B cell (primary cell): Measurements from ENCODE around the gene FKBP2. TPM values are rescaled to one million over a fixed set of nuclear protein-coding genes. Genes with fewer than 3 reads are reported as not detected.

Source experiments
- ATAC-seq: fragments of 200-7000 bp; cut with Tn5 transposase; one replicate; pipeline ENCODE4 v1.10.0; 2021; ENCODE audit warnings: low read depth, mild to moderate bottlenecking, moderate number of reproducible peaks, moderate library complexity
- CTCF ChIA-PET: fragments of 350-600 bp; sonication (Branson Sonifier 250); formaldehyde crosslinking; loops from one replicate; lab custom pipeline; 2021; ENCODE audit warnings: antibody characterized with exemption, inconsistent platforms; lab: Charles Lee
- POLR2A ChIA-PET: fragments of 350-600 bp; sonication (Branson Sonifier 250); formaldehyde crosslinking; loops from one replicate; lab custom pipeline; 2021; ENCODE audit warnings: antibody characterized with exemption; lab: Charles Lee
- DNase-seq: peaks from one replicate; pipeline ENCODE4 v3.0.0; 2013
- H2AFZ ChIP-seq: 2 replicates; pipeline ENCODE4 v1.6.1; 2012; ENCODE audit warnings: mild to moderate bottlenecking, low read depth, low read length; ENCODE audit not compliant: insufficient read depth, poor library complexity, severe bottlenecking
- H3K27ac ChIP-seq, 2 donors: 1 replicate in 1 of 2; 2 replicates in 1 of 2; pipeline ENCODE4 v1.5.1; 2012 to 2013; ENCODE audit warnings: low read length in 2 of 2, mild to moderate bottlenecking in 2 of 2, moderate library complexity in 1 of 2
- H3K27me3 ChIP-seq, 4 experiments: fragments of 200-600 bp in 1 of 4; sonication (generic) in 1 of 4; replicated peaks in 1 of 4; 1 replicate in 2 of 4; 2 replicates in 2 of 4; pipeline versions ENCODE4 v1.6.1 to v1.7.0; 2013 to 2016; ENCODE audit warnings: low read length in 3 of 4, mild to moderate bottlenecking in 2 of 4, mixed read lengths in 1 of 4, moderate library complexity in 1 of 4; ENCODE audit not compliant: insufficient read depth in 4 of 4, control insufficient read depth in 3 of 4; ENCODE audit errors: control extremely low read depth in 1 of 4
- H3K36me3 ChIP-seq, 2 experiments: replicated peaks in 1 of 2; 1 replicate in 1 of 2; 2 replicates in 1 of 2; pipeline versions ENCODE4 v1.6.1 to v1.7.1; 2013; ENCODE audit warnings: low read length in 1 of 2; ENCODE audit not compliant: insufficient read depth in 2 of 2, control insufficient read depth in 1 of 2; ENCODE audit errors: control extremely low read depth in 1 of 2, extremely low read depth in 1 of 2
- H3K4me1 ChIP-seq, 2 donors: fragments of 200-600 bp in 1 of 2; sonication (generic) in 1 of 2; 1 replicate in 1 of 2; 2 replicates in 1 of 2; pipeline versions ENCODE4 v1.5.1 to v1.6.1; 2013 to 2017; ENCODE audit warnings: low read length in 2 of 2; ENCODE audit not compliant: control insufficient read depth in 2 of 2, insufficient read depth in 2 of 2
- H3K4me2 ChIP-seq: replicated peaks from 2 replicates; pipeline ENCODE3; 2012; ENCODE audit warnings: mild to moderate bottlenecking, low read depth, low read length; ENCODE audit not compliant: poor library complexity, severe bottlenecking
- H3K4me3 ChIP-seq, 5 experiments: fragments of 200-600 bp in 1 of 5; sonication (generic) in 1 of 5; 1 replicate in 3 of 5; 2 replicates in 2 of 5; pipeline versions ENCODE4 v1.5.1 to v1.7.0; 2011 to 2016; ENCODE audit warnings: low read length in 4 of 5, mild to moderate bottlenecking in 4 of 5, low read depth in 2 of 5, control low read depth in 1 of 5, moderate library complexity in 1 of 5; ENCODE audit not compliant: insufficient read depth in 1 of 5; ENCODE audit errors: control extremely low read depth in 1 of 5, extremely low read depth in 1 of 5
- H3K79me2 ChIP-seq: fragments of 200-600 bp; sonication (generic); one replicate; pipeline ENCODE4 v1.6.0; 2016; ENCODE audit warnings: low read length; ENCODE audit not compliant: control insufficient read depth, insufficient read depth
- H3K9ac ChIP-seq: fragments of 200-600 bp; sonication (generic); 2 replicates; pipeline ENCODE4 v1.6.1; 2017; ENCODE audit warnings: mild to moderate bottlenecking, low read length, moderate library complexity
- H3K9me3 ChIP-seq, 3 donors: one replicate each; pipeline versions ENCODE4 v1.6.1 to v1.7.1; 2013; ENCODE audit warnings: low read length in 2 of 3; ENCODE audit not compliant: control insufficient read depth in 2 of 3, insufficient read depth in 1 of 3; ENCODE audit errors: control extremely low read depth in 1 of 3
- H4K20me1 ChIP-seq: 2 replicates; pipeline ENCODE4 v1.6.0; 2012; ENCODE audit warnings: mild to moderate bottlenecking, low read length; ENCODE audit not compliant: insufficient read depth, control insufficient read depth, poor library complexity, severe bottlenecking
- H3K27ac Mint-ChIP-seq: one replicate; pipeline ENCODE4 v1.8.0; 2021; ENCODE audit warnings: mixed read lengths
- H3K27me3 Mint-ChIP-seq: one replicate; pipeline ENCODE4 v1.8.0; 2021; ENCODE audit warnings: mixed read lengths
- H3K4me1 Mint-ChIP-seq: one replicate; pipeline ENCODE4 v1.8.0; 2021; ENCODE audit warnings: mixed read lengths
- H3K4me3 Mint-ChIP-seq: one replicate; pipeline ENCODE4 v1.8.0; 2021; ENCODE audit warnings: mixed read lengths
- H3K9me3 Mint-ChIP-seq: one replicate; pipeline ENCODE4 v1.8.0; 2022; ENCODE audit warnings: mixed read lengths; ENCODE audit not compliant: insufficient read depth
- EZH2 ChIP-seq: IDR thresholded peaks from 2 replicates; pipeline ENCODE4 v1.6.1; 2012; ENCODE audit warnings: borderline replicate concordance, low read depth, mild to moderate bottlenecking, moderate library complexity, low read length; ENCODE audit not compliant: insufficient read depth, poor library complexity, severe bottlenecking
- WGBS: methylation state at CpG from one replicate; pipeline ENCODE4 v1.1.5; 2013; ENCODE audit warnings: missing lambda C conversion rate; ENCODE audit not compliant: insufficient coverage; 5-methylcytosine and 5-hydroxymethylcytosine counted together
- intact Hi-C: fragments of 100-400 bp; cut with micrococcal nuclease; formaldehyde crosslinking; loops from one replicate; pipeline ENCODE4 v1.10.0; 2022
- polyA plus RNA-seq: library from polyadenylated mRNA; depleted of rRNA; stranded (reverse); fragments of >200 nt; gene quantifications from 2 replicates; pipeline ENCODE4 v1.2.3, GENCODE V29; 2012
- total RNA-seq, 2 donors: library from RNA; stranded (reverse); fragments of 120-200 nt in 1 of 2; gene quantifications; 1 replicate in 1 of 2; 2 replicates in 1 of 2; pipeline versions ENCODE4 v1.2.3 to v1.2.4, GENCODE V29; 2013 to 2022
- TF ChIP-seq, protein P1 (sequence below): fragments of 200-600 bp; IDR thresholded peaks from one replicate; pipeline ENCODE4 v1.8.0; 2022; ENCODE audit warnings: antibody characterized with exemption, mild to moderate bottlenecking

Gene FKBP2
- total and polyA plus RNA-seq, 2 donors (not counting 1 experiment from before 2014, with no cell fraction given) = 23.7 to 38.2 TPM

DNA sequence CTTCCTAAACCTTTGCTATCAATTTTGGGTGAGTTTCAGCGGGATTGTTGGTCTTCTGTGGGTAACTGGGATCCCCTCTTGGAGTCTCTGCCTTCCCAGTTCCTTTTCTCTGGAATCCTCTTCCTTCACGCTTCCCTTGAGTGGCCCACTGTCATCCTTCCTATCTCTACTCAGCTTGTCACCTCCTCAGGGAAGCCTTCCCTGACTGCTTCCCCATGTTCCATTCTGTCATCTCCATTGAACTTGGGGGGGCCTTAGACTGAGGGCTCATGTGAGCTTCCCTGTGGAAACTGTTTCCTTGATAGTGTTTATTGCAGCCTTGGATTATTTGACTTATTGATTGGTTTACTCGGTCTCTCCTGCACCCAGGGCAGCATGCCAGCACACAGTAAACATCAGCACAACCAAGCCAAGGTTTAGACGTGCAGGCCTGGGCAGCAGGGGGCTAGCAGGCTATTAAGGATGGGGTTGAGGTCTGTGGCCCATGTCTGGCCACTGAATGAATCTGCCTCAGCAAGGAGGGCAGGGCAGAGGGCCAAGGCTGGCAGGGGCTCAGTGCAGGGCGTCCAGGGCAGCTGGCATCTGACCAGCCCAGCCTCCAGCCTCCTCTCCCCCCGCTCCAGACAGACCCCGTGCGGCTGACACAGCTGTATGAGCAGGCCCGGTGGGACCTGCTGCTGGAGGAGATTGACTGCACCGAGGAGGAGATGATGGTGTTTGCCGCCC is 22.1 kb upstream of the FKBP2 start:
- Mint-ChIP-seq H3K27ac (no peak overlapping the region), H3K4me1 (peaks cover 15% of the 10 kb centered on the region), H3K27me3 (no peaks in the 10 kb centered on the region), H3K4me3 (no peak overlapping the region), H3K9me3 (no peaks in the 10 kb centered on the region)
- ChIA-PET CTCF (interaction anchor here (2.1 to 6.9 kb wide), 2 partner anchors 13 to 32 kb away, joined by 8 to 62 read pairs; partner anchors contain the start of genes FERMT3 and PLCB3), POLR2A (interaction anchor here (0.8 to 0.9 kb wide), 2 partner anchors 8 to 13 kb away, joined by 3 to 8 read pairs; no protein-coding TSS in a partner anchor)
- Histone ChIP-seq H3K4me3 (no peak overlapping the region), H3K27ac (peak overlapping the region in 1 of 2 donors; percentile 1), H3K4me1 (peaks cover 3 to 14% of the 10 kb centered on the region in 2 donors), H2AFZ (no peak overlapping the region), H3K27me3 (no peaks in the 10 kb centered on the region), H3K9ac (no peak overlapping the region), H4K20me1 (peaks cover 30% of the 10 kb centered on the region), H3K9me3 (no peaks in the 10 kb centered on the region), H3K36me3 (peaks cover 0 to 56% of the 10 kb centered on the region in 2 experiments), H3K4me2 (no peak overlapping the region), H3K79me2 (peaks cover 20% of the 10 kb centered on the region)
- ATAC-seq (no peak), DNase-seq (no peak)
- intact Hi-C loops = no loop called here
- 95% methylated on average over 6 of the region's 11 CpGs for WGBS
- no peak for TF ChIP-seq EZH2
- TF ChIP-seq, protein P1, sequence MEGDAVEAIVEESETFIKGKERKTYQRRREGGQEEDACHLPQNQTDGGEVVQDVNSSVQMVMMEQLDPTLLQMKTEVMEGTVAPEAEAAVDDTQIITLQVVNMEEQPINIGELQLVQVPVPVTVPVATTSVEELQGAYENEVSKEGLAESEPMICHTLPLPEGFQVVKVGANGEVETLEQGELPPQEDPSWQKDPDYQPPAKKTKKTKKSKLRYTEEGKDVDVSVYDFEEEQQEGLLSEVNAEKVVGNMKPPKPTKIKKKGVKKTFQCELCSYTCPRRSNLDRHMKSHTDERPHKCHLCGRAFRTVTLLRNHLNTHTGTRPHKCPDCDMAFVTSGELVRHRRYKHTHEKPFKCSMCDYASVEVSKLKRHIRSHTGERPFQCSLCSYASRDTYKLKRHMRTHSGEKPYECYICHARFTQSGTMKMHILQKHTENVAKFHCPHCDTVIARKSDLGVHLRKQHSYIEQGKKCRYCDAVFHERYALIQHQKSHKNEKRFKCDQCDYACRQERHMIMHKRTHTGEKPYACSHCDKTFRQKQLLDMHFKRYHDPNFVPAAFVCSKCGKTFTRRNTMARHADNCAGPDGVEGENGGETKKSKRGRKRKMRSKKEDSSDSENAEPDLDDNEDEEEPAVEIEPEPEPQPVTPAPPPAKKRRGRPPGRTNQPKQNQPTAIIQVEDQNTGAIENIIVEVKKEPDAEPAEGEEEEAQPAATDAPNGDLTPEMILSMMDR = no peak

DNA sequence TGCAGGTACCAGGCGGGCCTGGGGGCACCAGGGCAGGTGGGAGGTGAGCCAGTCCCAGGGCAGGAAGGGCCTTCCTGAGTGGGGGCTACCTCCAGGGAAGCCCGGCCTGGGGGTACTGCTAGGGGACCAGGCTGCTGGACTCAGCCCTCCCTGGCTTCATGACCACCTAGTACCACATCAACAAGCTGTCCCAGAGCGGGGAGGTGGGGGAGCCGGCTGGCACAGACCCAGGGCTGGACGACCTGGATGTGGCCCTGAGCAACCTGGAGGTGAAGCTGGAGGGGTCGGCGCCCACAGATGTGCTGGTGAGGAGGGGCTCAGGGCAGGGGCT is 21.6 kb upstream of the FKBP2 start:
- no peak overlapping the region for H3K9ac ChIP-seq
- CTCF ChIA-PET = interaction anchor here (6.9 kb wide), 1 partner anchor 13 kb away, joined by 62 read pairs; the partner anchor contains the start of gene FERMT3
- no peak overlapping the region for H3K4me3 Mint-ChIP-seq
- WGBS = 96% methylated on average over 5 of the region's 7 CpGs
- peaks cover 15% of the 10 kb centered on the region for H3K4me1 Mint-ChIP-seq
- H3K4me3 ChIP-seq = no peak overlapping the region
- H3K27ac ChIP-seq = peak overlapping the region in 1 of 2 donors; percentile 1
- H3K9me3 Mint-ChIP-seq = no peaks in the 10 kb centered on the region
- H3K27ac Mint-ChIP-seq = no peak overlapping the region
- H3K79me2 ChIP-seq = peaks cover 20% of the 10 kb centered on the region
- no peaks in the 10 kb centered on the region for H3K27me3 ChIP-seq
- ATAC-seq (no peak), DNase-seq (no peak)
- peaks cover 3 to 14% of the 10 kb centered on the region in 2 donors for H3K4me1 ChIP-seq
- H3K4me2 ChIP-seq = no peak overlapping the region
- no peaks in the 10 kb centered on the region for H3K27me3 Mint-ChIP-seq
- H4K20me1 ChIP-seq = peaks cover 30% of the 10 kb centered on the region
- H2AFZ ChIP-seq = no peak overlapping the region
- intact Hi-C loops = no loop called here
- H3K9me3 ChIP-seq = no peaks in the 10 kb centered on the region
- POLR2A ChIA-PET = interaction anchor here (0.8 kb wide), 1 partner anchor 13 kb away, joined by 3 read pairs; no protein-coding TSS in a partner anchor
- H3K36me3 ChIP-seq = peaks cover 0 to 60% of the 10 kb centered on the region in 2 experiments
- no peak for TF ChIP-seq EZH2
- TF ChIP-seq, protein P1 = no peak
